Endothelial cell of umbilical vein (primary cell): ENCODE measurements around the gene CASKIN1. TPM values are rescaled to one million over a fixed set of nuclear protein-coding genes. Genes with fewer than 3 reads are reported as not detected.

ENCODE experiments used
- BruUV-seq: library from RNA; stranded (reverse); fragments of 400-500 nt; replicated peaks from 2 replicates; lab custom pipeline; 2021; lab: Mats Ljungman, UMichigan
- CTCF ChIA-PET: fragments of 300-600, 350-600 bp; sonication (Branson Sonifier 250); formaldehyde crosslinking; loops from one replicate; lab custom pipeline; 2021; ENCODE audit warnings: antibody characterized with exemption, inconsistent platforms; lab: Charles Lee
- POLR2A ChIA-PET: fragments of 300-600, 350-600 bp; sonication (Branson Sonifier 250); formaldehyde crosslinking; loops from one replicate; lab custom pipeline; 2021; ENCODE audit warnings: antibody characterized with exemption, inconsistent platforms; lab: Charles Lee
- DNase-seq: peaks from one replicate; pipeline ENCODE4 v3.0.0-alpha.2; 2011; ENCODE audit warnings: low read depth, low spot score
- FAIRE-seq: peaks from 2 replicates; lab custom pipeline; 2011; peaks lifted over from hg19 to GRCh38; lab: Jason Lieb, UNC
- H2AFZ ChIP-seq: 2 replicates; pipeline ENCODE4 v1.6.0; 2012; ENCODE audit warnings: low read depth, low read length, control low read depth, inconsistent platforms
- H3K27ac ChIP-seq: 2 replicates; pipeline ENCODE4 v1.5.1; 2011; ENCODE audit warnings: low read depth, mild to moderate bottlenecking, control low read depth, low read length, moderate library complexity; ENCODE audit not compliant: insufficient read depth
- H3K27me3 ChIP-seq, 2 experiments: 2 replicates each; pipeline versions ENCODE4 v1.6.0 to v1.6.1; 2011; ENCODE audit warnings: low read length in 2 of 2, mixed read lengths in 1 of 2; ENCODE audit not compliant: control insufficient read depth in 2 of 2, insufficient read depth in 2 of 2
- H3K36me3 ChIP-seq, 2 experiments: 2 replicates in 1 of 2; 3 replicates in 1 of 2; pipeline ENCODE4 v1.5.1; 2011; ENCODE audit warnings: low read length in 2 of 2, mild to moderate bottlenecking in 1 of 2, moderate library complexity in 1 of 2; ENCODE audit not compliant: control insufficient read depth in 2 of 2, insufficient read depth in 2 of 2; ENCODE audit errors: extremely low read depth in 1 of 2
- H3K4me1 ChIP-seq: 3 replicates; pipeline ENCODE4 v1.5.1; 2011; ENCODE audit warnings: mild to moderate bottlenecking, low read length; ENCODE audit not compliant: control insufficient read depth, insufficient read depth; ENCODE audit errors: extremely low read depth
- H3K4me2 ChIP-seq: 2 replicates; pipeline ENCODE4 v1.6.1; 2011; ENCODE audit warnings: low read length, control low read depth, mixed read lengths; ENCODE audit not compliant: insufficient read depth
- H3K4me3 ChIP-seq, 3 experiments: fragments of 200-600 bp in 1 of 3; sonication (generic), shearing (Covaris generic) in 1 of 3; replicated peaks in 1 of 3; 2 replicates each; pipeline ENCODE4 v1.5.1; 2011 to 2016; ENCODE audit warnings: control low read depth in 3 of 3, low read length in 3 of 3, mild to moderate bottlenecking in 2 of 3, inconsistent platforms in 1 of 3, low read depth in 1 of 3, moderate library complexity in 1 of 3; ENCODE audit not compliant: insufficient read depth in 1 of 3
- H3K79me2 ChIP-seq: 2 replicates; pipeline ENCODE4 v1.6.0; 2012; ENCODE audit warnings: low read length, inconsistent platforms; ENCODE audit not compliant: control insufficient read depth, insufficient read depth
- H3K9ac ChIP-seq: replicated peaks from 2 replicates; pipeline ENCODE3; 2011; ENCODE audit warnings: low read length, control low read depth; ENCODE audit not compliant: insufficient read depth; ENCODE audit errors: extremely low read depth
- H3K9me1 ChIP-seq: replicated peaks from 3 replicates; pipeline ENCODE4 v1.6.0; 2011; ENCODE audit warnings: mild to moderate bottlenecking, low read length; ENCODE audit not compliant: control insufficient read depth, insufficient read depth; ENCODE audit errors: extremely low read depth
- H3K9me3 ChIP-seq: replicated peaks from 2 replicates; pipeline ENCODE4 v1.5.1; 2012; ENCODE audit warnings: low read length, inconsistent platforms; ENCODE audit not compliant: control insufficient read depth, insufficient read depth
- H4K20me1 ChIP-seq: replicated peaks from 2 replicates; pipeline ENCODE3; 2011; ENCODE audit warnings: mild to moderate bottlenecking, low read length; ENCODE audit not compliant: control insufficient read depth, insufficient read depth; ENCODE audit errors: extremely low read depth
- CTCF ChIP-seq, 2 donors: IDR thresholded peaks; 1 replicate in 1 of 2; 2 replicates in 1 of 2; pipeline ENCODE4 v1.5.1; 2011; ENCODE audit warnings: low read length in 2 of 2, mild to moderate bottlenecking in 2 of 2, moderate library complexity in 2 of 2, control low read depth in 1 of 2, inconsistent platforms in 1 of 2, low read depth in 1 of 2; ENCODE audit not compliant: insufficient read depth in 1 of 2; ENCODE audit errors: extremely low read depth in 1 of 2
- EZH2 ChIP-seq: IDR thresholded peaks from 2 replicates; pipeline ENCODE4 v1.6.1; 2012; ENCODE audit warnings: borderline replicate concordance, low read depth, mild to moderate bottlenecking, moderate library complexity, low read length, inconsistent platforms; ENCODE audit not compliant: severe bottlenecking
- FOS ChIP-seq: IDR thresholded peaks from 2 replicates; pipeline ENCODE4 v1.6.1; 2011; ENCODE audit warnings: mild to moderate bottlenecking, low read length, moderate library complexity, borderline replicate concordance; ENCODE audit not compliant: insufficient read depth
- GATA2 ChIP-seq: IDR thresholded peaks from 2 replicates; pipeline ENCODE4 v1.7.0; 2011; ENCODE audit warnings: low read depth, mild to moderate bottlenecking, moderate library complexity, mixed read lengths, low read length; ENCODE audit not compliant: insufficient read length, insufficient read depth
- JUN ChIP-seq: IDR thresholded peaks from 2 replicates; pipeline ENCODE4 v1.6.1; 2011; ENCODE audit warnings: borderline replicate concordance, low read depth; ENCODE audit not compliant: insufficient read length, insufficient read depth
- MAX ChIP-seq: IDR thresholded peaks from 2 replicates; pipeline ENCODE4 v1.6.1; 2011; ENCODE audit not compliant: insufficient read depth, insufficient read length
- MYC ChIP-seq: IDR thresholded peaks from one replicate; pipeline ENCODE4 v1.6.1; 2011; ENCODE audit warnings: mild to moderate bottlenecking, low read depth, low read length
- POLR2A ChIP-seq: IDR thresholded peaks from 2 replicates; pipeline ENCODE4 v1.6.1; 2012; ENCODE audit warnings: low read depth, mild to moderate bottlenecking, control low read depth, low read length
- POLR2AphosphoS5 ChIP-seq: IDR thresholded peaks from 2 replicates; pipeline ENCODE4 v1.6.1; 2012; ENCODE audit warnings: low read depth, mild to moderate bottlenecking, control low read depth, low read length, moderate library complexity; ENCODE audit not compliant: insufficient read depth
- dilution Hi-C: fragments of 300-500 bp; cut with MboI; formaldehyde crosslinking; loops from one replicate; pipeline ENCODE4 v1.15.0; 2019; ENCODE audit warnings: low sequenced_read_pairs; ENCODE audit not compliant: extremely low pct_ligation_motif_present
- intact Hi-C: fragments of 100-400 bp; cut with micrococcal nuclease; formaldehyde crosslinking; loops from one replicate; pipeline ENCODE4 v1.10.0; 2022
- polyA plus RNA-seq, 4 experiments: library from polyadenylated mRNA; depleted of rRNA in 3 of 4; stranded (reverse) in 3 of 4; unstranded in 1 of 4; fragments of >200 nt; gene quantifications; 2 replicates each; pipeline versions ENCODE4 v1.2.1 to v1.2.3, GENCODE V29; 2011 to 2012; ENCODE audit warnings: missing spikeins in 1 of 4
- total RNA-seq: library from RNA; stranded (reverse); gene quantifications from 2 replicates; pipeline ENCODE4 v1.2.3, GENCODE V29; 2021

The CASKIN1 gene
- total and polyA plus RNA-seq, 2 donors (not counting 3 experiments of a cell fraction or from before 2014, with no cell fraction given): 0.11 to 0.58 TPM

GRCh38 chr16:2176047-2176446 is 20.4 kb downstream of the CASKIN1 start:
- H3K9me1 ChIP-seq: no peaks in the 10 kb centered on the region
- no peak overlapping the region for H3K4me3 ChIP-seq
- no peak for DNase-seq
- no peak overlapping the region for H2AFZ ChIP-seq
- ChIA-PET POLR2A (no interaction called here), CTCF (no interaction called here)
- no peaks in the 10 kb centered on the region for H3K9me3 ChIP-seq
- intact Hi-C loops: no loop called here
- H3K9ac ChIP-seq: no peak overlapping the region
- no TSS peak for BruUV-seq
- no peak overlapping the region for H3K4me2 ChIP-seq
- H4K20me1 ChIP-seq: no peaks in the 10 kb centered on the region
- H3K4me1 ChIP-seq: peaks cover 13% of the 10 kb centered on the region
- H3K36me3 ChIP-seq: peaks cover 23 to 46% of the 10 kb centered on the region in 2 experiments
- FAIRE-seq: no peak
- H3K27me3 ChIP-seq: no peaks in the 10 kb centered on the region
- peaks cover 26% of the 10 kb centered on the region for H3K79me2 ChIP-seq
- dilution Hi-C loops: no loop called here
- no peak overlapping the region for H3K27ac ChIP-seq
- TF ChIP-seq JUN (no peak), POLR2AphosphoS5 (no peak), MYC (no peak), POLR2A (no peak), GATA2 (no peak), EZH2 (no peak), FOS (no peak), MAX (no peak), CTCF (IDR thresholded peaks at IDR 0.05; ENCODE audit: extremely low read depth in 1 of 2, insufficient read depth in 1 of 2, low read depth in 1 of 2, low read length in 2 of 2) (no peak)
